GM21526 (cell line): Measurements from ENCODE around the gene KANSL1L.
"Not testable (repeated sequence)": the region's sequence is repeated elsewhere in the genome, so short reads cannot be mapped to it uniquely, and the experiment has no call there.

ENCODE experiments used
- ATAC-seq: cut with Tn5 transposase; IDR thresholded peaks from one replicate; pipeline ENCODE4 v1.9.1; 2021; ENCODE audit warnings: moderate library complexity; ENCODE audit not compliant: unreplicated experiment, low FRiP score

The KANSL1L gene

DNA sequence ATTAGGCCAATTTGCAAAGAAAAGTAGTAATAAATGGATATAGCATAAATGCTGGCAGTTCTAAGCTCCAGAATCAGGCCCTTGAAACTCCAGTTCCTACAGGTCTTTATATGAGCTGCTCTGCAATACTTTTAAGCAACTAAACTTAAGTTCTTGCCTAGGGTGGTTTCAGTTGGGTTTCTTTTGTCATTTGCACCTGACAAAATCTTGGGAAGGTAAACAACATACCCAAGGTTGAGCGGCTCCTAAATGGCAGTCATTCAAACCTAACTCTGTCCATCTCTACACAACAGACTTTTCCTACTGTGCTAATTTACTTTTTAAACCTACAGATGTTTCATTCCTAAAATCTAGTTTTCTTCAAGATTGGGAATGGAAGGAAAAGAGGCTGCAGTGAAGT, 9.3 kb upstream of the KANSL1L start:
- no peak for ATAC-seq

DNA sequence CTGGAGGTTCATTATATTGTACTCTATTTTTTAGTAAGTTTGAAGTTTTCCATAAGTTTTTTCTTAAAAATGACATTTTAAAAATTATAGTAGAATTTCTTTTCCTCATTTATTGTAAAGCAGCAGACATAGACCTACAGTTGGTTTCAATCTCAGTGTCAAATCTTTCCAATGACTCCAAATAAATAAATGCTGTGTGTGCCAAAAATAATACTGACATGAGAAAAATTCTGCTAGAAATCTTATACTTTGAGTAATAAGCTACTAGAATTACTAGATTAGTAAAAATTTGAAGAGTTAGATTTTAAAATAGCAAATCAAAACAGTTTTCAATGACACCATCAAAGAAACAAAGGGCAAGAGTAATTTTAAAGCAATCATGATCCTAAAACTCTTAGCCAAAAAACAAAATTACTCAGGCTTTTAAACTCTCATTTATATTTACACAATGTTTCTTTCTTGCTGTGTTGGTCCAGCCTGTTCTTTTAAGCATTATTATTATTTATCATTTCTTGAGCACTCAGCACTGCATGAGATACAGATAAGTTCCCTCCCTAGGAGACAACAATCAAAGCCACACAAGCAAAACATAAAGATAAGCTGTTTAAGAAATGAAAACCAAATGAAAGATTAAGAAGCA, 8.3 kb upstream of the KANSL1L start:
- ATAC-seq: no peak

DNA sequence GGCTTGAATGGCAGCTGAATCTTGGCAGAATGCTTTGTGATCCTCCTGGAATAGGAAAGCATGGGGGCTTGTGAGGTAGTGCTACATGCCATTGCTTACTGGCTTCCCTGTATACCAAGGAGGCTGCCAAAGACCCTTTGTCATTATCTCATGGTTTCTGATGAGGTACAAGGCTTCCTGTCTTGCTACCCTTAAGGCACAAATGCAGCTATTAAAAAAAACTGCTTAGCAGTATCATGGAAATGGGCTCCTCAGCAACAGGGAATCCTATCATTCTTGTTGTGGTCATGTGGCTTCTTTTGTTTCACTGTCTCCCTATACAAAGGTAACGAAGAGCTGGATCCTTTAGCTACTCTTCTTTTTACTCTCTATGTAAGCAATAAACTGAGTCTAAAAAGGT, 6.6 kb upstream of the KANSL1L start:
- no peak for ATAC-seq

DNA sequence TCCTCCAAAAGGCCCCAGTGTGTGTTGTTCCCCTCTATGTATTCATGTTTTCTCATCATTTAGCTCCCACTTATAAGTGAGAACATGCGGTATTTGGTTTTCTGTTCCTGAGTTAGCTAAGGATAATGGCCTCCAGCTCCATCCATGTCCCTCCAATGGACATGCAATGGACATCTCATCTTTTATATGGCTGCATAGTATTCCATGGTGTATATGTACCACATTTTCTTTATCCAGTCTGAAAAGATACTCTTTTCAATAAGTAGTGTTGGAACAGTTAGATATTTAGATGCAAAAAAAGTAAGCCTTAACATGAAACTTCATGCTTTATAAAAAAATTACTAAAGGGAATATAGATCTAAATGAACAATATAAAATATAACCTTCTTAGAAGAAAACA, 5.9 kb upstream of the KANSL1L start:
- not testable (repeated sequence) for ATAC-seq

DNA sequence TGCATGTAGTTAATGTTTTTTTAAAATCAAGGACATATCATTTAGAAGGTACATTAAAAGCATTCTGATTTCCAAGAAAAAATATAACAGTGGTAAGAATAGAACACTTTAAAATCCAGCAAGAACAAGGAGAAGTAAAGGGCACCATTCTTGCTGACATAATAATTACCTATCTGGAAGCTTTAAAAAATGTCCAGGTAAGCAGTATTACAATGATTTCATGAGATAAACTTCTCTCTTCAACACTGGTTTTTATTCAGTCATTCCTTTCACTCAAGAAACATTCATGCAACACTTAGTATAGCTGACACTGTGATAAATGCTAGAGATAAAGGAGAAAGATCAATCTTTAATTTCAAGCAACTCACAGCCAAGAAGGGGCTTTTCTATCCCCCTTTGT, 2.9 kb upstream of the KANSL1L start:
- no peak for ATAC-seq

DNA sequence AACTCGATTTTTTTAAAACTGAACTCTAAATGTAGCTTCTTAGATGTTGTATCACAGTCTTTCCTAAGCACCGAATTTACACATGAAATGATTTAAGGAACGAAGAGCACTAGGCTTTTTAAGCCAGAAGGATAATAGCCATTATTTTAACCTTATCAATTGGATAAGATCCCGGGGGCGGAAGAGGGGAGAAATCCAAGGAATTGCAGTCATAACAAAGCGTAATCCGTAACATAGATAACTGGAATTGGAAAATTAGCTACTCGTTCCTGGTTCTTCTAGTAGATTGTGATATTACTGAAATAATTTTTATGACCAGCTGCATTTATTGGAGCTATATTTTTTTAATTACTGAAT, 988 bp upstream of the KANSL1L start:
- no peak for ATAC-seq

DNA sequence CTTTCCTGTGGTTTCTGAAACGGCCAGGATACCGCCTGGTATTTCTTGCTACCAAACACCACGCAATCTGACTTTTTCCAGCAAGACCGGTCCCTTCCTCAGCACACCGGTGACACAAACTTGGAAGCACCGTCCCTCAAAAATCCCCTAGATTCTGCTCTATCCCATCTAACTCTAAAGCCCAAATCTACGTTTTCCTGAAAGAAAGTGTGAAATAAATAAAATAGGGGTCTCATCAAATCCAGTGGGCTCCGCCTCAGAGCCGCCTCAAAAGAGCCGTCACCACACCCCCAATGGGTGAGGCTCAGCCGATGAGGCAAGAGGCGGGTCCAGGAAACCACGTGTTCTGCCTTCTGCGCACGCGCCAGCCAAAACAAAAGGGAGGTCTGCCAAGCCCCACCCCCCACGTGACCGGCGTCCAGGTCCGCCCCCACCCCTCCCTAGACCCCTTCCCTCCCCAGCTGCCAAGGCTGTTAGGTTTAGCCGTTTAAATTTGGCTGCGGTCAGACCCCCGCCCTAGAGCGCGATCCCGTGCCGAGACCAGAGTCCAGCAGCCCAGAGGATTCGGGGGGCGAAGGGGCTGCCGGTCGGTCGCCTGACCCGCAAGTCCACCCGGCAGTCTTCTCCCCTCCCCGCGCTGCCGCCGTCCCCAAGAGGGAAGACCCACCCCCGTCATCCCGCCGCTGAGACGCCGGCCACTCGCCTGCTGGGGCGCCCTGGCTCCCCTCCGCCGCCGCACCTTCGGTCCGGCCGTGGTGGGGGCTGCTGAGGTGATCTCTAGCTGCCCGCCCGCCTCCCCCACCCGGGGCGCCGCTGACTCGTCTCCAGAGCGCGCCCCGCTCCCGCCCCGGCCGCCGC, 534 bp downstream of the KANSL1L start:
- ATAC-seq: peak; percentile 70

DNA sequence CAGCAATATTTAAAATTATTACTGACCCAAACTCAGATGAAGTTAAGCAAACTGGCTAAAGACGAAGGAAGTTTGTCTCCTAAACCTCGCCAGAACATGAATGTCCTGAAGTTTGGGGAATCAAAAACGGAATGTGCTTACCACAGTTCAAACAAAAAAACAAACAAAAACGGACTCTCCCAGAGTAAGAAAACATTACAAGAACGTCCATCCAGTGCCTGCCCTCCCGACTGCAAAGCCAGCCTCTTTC, 1.1 kb downstream of the KANSL1L start:
- no peak for ATAC-seq

DNA sequence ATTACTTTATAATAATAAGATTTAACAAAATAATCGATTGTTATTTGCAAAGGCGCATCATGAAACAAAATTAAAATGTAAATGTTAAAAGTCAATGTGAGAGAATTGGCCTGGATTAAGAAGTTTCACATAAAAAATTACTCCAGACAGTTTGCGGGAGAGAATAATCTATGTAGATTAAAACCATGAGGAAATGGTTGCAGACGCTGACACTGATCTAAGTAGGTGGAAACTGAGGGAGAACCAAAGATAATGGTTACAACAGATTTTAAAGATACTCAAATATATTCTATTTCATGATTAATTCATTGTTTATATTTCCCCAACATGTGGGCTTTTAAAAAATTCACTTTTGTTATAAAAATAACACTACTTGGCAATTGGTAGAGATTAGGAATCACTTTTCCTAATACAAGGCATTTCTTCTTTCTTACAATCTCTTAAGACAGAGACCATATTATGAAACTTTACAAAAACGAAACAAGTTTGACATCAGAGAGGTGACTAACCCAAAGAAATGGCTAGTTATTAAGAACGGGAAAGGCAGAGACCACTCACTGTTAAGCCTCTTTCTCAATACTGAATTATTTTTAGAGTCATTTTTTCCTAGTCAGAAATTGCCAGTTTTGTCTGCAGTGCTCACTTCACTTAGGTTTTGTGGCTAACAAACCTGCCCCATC, 1.6 kb downstream of the KANSL1L start:
- peak; percentile 28 for ATAC-seq

DNA sequence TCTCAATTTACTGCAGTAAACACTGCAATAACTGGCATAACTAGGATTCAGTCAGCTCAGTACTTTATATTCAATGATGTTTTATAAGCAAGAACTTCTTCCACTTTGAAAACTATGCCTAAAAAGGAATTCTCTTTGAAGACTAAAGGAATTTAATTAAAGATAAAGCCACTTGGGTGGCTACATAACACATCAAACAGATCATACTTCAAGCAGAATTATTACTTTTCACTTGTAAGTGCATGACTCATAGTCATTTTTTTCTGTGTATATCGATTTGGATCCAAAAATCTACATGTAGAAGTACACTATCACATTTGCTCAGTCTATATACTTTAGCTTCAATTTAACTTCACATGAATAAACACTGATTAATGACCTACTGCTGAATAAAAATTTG, 4.0 kb downstream of the KANSL1L start:
- ATAC-seq: no peak

DNA sequence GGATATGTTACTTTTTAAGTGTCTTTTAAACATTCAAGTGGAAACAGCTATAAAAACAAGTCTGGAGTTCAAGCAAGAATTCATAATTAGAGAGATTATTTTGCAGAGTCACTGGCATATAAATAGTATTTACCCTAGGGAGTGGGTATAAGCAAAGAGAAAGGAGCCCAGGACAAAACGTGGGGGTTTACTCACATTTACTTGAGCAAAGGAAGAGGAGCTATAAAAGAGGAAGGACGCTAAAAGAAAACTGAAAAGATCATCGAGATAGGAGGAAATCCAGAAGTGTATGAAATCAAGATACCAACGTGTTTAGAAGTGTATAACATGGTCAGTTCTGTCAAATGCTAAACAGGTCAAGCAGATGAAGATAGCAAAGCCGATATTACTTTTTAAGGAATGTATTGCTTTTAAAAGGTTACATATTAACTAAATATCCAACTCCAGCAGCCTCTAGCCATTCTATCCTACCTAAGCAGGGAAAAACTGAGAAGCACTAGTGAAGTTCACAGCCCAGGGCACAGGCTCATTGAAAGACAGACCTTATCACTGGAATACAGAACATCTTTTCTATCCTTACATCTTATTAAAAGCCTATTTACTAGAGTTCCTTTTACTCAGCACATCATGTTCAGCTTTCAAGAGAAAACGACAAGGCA, 8.6 kb downstream of the KANSL1L start:
- ATAC-seq: no peak

DNA sequence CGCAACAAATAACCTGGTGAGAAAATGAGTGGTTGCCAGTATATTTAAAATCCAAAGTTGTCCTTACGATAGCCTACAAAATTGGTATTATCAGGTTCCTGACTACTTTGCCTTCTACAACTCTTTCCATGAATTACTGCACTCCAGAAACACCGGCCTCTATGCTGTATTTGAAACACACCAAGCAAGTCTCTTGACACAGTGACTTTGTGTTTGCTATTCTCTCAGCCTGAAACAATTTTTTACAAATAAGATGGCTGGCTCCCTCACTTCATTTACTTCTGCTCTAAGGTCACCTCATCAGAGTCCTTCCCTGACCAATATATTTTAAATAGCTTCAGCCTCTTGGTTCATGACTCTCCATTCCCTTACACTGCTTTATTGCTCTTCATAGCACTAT, 12.2 kb downstream of the KANSL1L start:
- no peak for ATAC-seq

DNA sequence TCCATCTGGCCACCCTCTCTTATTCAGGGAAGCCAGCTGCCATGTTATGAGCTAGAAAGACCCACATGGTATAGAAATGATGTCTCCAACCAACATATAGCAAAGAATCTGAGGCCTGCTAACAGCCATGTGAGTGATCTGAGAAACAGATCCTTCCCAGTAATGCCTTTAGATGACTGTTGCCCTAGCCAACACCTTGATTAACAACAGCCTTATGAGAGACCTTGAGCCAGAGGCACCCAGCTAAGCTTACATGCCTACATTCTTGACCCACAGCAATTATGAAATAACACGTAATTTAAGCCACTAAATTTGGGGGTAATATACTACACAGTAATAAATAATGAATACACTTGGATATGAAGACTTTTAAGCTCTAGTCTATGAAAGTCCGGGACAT, 13.0 kb downstream of the KANSL1L start:
- no peak for ATAC-seq

DNA sequence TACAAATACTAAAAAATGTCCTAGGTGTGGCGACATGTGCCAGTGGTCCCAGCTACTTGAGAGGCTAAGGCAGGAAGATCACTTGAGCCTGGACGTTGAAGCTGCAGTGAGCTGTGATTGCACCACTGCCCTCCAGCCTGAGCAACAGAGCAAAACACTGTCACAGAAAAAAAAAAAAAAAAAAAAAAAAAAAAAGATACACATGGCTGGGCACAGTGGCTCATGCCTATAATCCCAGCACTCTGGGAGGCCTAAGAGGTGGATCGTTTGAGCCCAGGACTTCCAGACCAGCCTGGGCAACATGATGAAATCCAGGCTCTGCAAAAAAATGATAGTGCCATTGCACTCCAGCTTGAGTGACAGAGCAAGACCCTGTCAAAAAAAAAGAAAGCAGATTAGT, 13.7 kb downstream of the KANSL1L start:
- no peak for ATAC-seq

DNA sequence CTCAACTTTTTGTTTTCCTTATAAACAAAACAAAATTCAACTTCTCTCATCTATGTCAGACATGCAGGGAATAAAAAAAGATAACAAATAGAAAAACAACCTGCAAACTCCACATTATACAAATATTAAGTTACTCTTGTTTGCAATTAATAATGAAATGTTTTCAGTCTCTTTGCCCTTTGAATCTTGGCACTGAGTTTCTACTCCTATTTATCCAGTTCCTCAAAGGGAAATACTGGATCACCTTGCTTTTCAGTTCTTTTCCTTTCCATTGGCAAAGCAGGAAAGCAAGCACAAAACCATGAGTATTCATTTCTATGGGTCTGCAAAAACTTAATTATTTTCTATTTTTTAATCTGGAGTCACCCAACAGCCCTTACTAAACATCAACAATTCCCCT, 23.6 kb downstream of the KANSL1L start:
- no peak for ATAC-seq

DNA sequence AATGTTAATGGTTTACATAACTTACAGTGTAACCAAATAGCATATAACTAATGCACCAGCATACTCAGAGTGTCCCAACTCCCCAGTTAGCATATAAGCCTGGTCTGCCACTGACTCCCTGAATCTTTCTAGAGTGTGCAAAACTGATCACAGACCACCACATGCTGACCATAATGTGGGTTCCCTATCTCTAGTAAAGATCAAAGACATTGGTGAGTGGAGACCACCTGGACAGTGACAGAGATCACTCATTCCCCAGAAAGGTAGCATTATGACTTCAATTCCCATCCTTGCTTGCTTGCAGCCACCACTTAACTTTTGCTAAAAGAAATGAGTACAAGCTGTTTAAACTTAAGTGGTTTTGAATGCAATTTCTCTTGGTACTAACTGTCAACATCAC, 39.0 kb downstream of the KANSL1L start:
- ATAC-seq: no peak

DNA sequence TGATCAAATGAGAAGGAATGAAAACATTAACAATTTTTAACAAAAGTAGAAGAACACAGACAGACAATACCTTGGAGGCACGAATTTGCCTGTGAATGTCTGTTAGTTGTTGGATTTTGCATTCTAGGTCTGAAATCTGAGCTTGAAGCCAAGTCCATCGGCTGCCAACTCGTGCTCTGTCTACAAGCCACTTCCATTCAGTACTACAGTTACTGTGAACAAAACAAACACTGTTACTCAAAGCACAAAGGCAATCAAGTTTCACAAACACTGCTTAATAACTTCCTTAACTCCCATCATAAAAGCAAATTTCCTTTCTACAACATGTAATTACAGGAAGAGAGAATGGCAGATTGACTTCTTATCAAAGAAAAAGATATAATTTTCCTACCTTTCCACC, 42.2 kb downstream of the KANSL1L start:
- ATAC-seq: no peak

DNA sequence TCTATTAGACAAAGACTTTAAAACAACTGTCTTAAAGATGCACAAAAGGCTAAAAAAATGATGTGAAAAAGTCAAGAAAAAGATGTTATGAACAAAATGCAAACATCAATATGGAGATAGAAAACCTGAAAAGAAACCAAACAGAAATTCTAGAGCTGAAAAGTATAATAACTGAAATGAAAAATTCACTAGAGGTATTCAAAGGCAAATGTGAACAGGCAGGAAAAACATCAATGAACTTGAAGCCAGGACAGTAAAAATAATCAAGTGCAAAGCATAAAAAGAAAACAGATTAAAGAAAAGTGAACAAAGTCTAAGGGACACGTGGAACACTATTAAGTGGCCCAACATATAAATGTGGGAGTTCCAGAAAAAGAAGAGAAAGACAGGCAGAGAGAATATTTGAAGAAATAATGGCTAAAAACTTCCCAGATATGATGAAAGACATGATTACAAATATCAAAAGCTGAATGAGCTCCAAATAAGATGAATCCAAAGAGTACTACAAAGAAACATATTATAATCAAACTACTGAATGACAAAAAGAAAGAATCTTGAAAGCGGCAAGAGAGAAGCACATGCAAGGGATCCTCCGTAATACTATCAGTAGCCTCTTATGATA, 57.5 kb downstream of the KANSL1L start:
- ATAC-seq: no peak

DNA sequence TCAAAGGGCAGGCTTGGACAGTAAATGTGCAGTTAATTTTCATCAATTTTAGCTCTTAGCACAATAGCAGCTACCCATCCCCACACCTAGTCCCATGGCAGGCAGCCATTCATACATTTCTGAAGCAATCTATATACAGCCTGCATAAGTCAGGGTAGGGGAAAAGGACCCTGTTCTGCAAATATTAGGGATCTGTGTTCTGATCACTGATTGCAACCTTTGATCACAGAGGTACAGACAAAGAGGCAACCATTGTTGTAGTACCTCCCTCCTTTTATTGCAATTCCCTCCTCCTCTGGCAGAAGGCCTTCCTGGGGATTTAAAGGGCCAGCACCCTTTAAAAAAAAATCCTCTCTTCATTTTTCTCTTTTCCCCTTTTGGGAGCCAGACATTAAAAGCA, 58.3 kb downstream of the KANSL1L start:
- ATAC-seq: no peak

DNA sequence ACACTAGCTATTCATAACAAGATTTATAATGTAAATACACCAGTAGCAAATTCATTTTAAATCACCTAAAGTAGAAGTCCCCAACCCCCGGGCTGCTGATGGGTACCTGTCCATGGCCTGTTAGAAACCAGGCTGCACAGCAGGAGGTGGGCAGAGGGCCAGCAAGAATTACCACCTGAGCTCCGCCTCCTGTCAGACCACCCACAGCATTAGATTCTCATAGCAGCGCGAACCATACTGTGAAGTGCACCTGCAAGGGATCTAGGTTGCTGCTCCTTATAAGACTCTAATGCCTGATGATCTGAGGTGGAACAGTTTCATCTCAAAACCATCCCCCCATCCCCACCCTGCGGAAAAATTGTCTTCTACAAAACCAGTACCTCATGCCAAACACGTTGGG, 71.3 kb downstream of the KANSL1L start:
- ATAC-seq: no peak

DNA sequence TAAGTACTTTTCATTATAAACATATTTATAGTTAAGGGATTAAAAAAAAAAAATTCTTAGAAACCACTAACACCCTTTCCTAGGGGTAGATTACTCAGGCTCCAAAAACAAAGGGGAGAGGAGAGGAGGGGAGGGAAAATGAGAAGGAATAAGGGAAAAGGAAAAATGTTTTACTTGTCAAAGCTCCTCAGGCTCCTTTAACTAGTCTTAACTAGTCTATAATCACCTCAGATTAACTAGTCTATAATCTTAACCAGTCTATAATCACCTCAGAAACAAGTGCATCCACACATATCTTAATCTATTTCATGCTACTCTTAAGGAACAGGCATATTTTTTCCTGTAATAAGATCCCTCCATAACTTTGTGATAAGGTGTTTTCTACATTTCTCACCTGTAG, 76.4 kb downstream of the KANSL1L start:
- no peak for ATAC-seq
